SH-SY5Y (cell line): ENCODE measurements around the gene FAM81A.

ENCODE experiments used
- GATA2 ChIP-seq: IDR thresholded peaks from 2 replicates; pipeline ENCODE4 v1.6.1; 2011; ENCODE audit warnings: mild to moderate bottlenecking, low read depth, low read length
- GATA3 ChIP-seq: IDR thresholded peaks from 2 replicates; pipeline ENCODE4 v1.6.1; 2011; ENCODE audit warnings: low read depth, mild to moderate bottlenecking, low read length, moderate library complexity

DNA sequence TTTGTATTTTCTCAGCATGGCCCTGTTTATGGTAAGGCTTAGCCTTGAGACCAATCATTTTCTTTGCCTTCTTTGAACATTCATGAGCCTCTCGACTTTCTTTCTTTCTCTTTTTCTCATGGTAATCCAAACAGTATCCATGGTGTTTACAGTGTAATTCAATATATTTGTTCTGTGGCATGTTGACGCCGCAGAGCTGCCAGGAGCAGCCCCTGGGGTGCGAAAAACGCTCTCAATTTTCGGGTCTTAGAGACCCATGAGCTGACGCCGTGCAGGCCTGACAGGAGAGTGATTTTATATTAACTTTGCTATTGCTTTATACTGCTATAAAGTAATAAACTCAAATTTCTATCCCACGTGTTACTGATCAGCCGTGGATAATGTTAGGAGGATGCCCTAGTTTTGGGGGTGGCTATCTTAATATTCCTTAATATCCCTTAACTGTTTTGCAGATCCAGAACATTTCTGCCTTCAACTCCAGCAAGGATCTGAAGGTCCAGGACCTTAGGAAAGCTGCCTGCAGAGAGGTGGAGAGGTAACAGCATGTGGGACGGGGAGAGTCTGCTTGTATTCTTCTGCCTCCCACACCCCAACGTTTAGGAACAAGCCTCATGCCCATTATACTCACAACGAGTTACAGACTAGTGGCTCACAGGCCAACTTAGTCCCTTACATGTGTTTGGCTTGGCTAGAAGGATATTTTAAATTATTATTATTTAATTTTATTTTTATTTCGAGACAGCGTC lies 36.0 kb upstream of the FAM81A start:
- TF ChIP-seq GATA2, result no peak
- no peak for TF ChIP-seq GATA3
